HG02571 (cell line): ENCODE results near the gene GOLGA6L10.
"Not testable (repeated sequence)": the region's sequence is repeated elsewhere in the genome, so short reads cannot be mapped to it uniquely, and the experiment has no call there.

ENCODE experiments used
- ATAC-seq: cut with Tn5 transposase; IDR thresholded peaks from one replicate; pipeline ENCODE4 v1.9.1; 2021; ENCODE audit warnings: mild to moderate bottlenecking, moderate library complexity; ENCODE audit not compliant: unreplicated experiment

The GOLGA6L10 gene

GRCh38 chr15:82349375-82349774, at the start of gene GOLGA6L10:
Gene GOLGA6L10, minus strand, starts transcription at chr15:82349475. Its CDS starts 100 bp downstream, at chr15:82349375.
- ATAC-seq: not testable (repeated sequence)

DNA sequence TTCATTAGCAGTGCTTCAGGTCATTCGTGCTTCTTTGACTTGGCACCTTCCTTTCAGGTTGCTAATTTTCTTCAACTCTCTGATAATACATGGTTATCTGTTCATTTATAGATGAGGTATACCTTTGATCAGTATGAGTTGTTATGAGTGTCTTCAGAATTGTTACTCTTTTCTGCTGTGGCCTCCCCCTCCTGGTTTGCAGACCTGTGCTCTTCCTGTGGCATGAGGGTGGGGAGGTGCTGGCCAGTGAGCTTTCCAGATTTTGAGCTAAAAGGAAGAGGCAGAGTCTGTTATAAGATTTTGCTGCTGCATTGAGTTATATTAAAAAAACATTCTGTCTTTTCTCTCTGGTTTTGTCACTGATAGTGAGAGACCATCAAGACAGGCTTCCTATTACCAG, 49.5 kb upstream of the GOLGA6L10 start:
- no peak for ATAC-seq

GRCh38 chr15:82397817-82398216, 48.5 kb upstream of the GOLGA6L10 start:
- ATAC-seq: no peak

GRCh38 chr15:82395788-82396187, 46.5 kb upstream of the GOLGA6L10 start:
- ATAC-seq: not testable (repeated sequence)

GRCh38 chr15:82393671-82394070, 44.4 kb upstream of the GOLGA6L10 start:
- ATAC-seq: no peak

GRCh38 chr15:82392077-82392476, 42.8 kb upstream of the GOLGA6L10 start:
- ATAC-seq: not testable (repeated sequence)

- not testable (repeated sequence) for ATAC-seq
These were observed 40.9 kb upstream of the GOLGA6L10 start for GRCh38 chr15:82390152-82390551.

DNA sequence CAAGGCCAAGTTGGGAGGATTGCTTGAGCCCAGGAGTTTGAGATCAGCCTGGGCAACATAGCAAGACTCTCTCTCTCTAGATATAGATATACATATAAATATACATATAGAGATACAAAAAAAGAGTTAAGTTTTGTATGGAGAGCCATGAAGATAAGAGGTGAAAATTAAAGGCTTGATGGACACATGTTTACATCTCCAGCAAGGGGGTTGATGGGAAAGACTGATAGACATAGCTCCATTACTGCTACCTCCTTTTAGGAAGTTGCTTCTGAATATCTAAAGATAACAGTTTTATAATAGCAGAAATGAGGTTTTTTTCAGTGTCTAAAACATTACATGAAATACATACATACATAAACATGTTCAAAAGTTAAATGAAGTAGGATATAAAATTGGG, 37.9 kb upstream of the GOLGA6L10 start:
- not testable (repeated sequence) for ATAC-seq

- ATAC-seq: not testable (repeated sequence)
These were observed 32.2 kb upstream of the GOLGA6L10 start for GRCh38 chr15:82381330-82381955.

- ATAC-seq: not testable (repeated sequence)
These were observed 30.3 kb upstream of the GOLGA6L10 start for GRCh38 chr15:82379552-82379951.

DNA sequence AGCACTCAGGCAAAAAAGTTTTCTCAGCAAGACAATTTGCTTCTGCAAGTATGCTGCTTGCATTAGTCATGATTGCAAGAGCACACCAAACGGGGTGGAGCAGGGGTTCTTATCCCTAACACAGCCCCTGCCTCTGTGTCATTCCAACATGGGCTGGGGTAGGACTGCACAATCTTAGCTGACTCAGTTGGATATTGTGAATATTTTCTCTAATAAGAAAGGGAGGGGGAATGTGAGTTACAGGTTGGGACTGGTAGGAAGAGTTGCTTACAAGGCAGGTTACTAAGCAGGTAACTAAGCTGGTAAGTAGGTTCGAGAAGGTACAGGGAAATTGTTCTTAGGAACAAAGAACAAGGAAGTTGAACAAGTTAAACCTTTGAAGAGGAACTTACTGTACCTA, 24.4 kb upstream of the GOLGA6L10 start:
- not testable (repeated sequence) for ATAC-seq

DNA sequence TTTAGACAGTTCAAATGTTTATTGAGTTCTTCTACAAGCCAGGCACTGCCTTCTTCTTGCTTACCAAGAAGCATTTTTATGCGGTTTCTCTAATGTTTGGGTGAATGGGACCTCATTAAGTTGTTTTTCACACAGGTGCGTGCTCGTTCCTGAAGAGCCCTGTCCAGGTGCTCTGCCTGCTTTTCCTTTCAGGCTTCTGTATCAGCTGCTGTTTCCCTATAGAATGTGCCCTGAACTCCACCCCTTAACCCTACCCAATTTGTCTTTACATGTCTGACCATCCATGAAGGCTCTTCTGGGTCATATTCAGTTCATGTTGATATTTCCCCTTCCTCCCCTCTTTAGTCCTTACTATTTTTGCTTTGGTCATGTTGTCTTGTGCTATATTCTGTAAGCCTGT, 22.4 kb upstream of the GOLGA6L10 start:
- ATAC-seq: no peak

GRCh38 chr15:82367790-82368189, 18.5 kb upstream of the GOLGA6L10 start:
- ATAC-seq: not testable (repeated sequence)

DNA sequence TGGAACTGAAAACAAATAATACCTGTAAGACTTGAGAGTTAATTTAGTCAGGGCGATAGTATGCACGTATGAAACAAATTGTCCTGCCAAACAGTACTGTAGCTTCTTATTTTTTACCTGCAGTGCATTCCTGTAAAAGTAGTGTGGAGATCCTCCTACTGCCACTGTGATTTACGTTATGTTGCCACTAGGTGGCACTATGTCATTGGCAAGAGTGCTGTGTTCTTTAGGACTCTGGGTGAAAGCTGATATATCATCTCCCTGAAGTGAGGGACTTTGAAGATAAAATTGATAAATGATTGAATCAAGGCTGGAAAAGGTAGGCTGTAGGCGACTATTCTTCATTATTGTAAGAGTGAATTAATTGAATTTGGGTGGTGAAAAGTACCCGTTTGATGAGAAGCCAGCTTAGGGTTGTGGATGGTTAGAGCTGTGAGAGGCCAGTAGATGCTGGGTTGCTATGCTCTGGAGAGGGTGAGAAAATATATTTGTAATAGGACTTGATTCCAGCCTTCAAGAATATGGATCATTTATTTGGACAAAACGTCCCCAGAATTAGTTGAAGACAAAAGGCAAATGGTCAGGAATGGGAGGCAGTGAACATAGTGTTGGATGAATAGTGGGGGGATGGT, 16.5 kb upstream of the GOLGA6L10 start:
- peak; percentile 70 for ATAC-seq

DNA sequence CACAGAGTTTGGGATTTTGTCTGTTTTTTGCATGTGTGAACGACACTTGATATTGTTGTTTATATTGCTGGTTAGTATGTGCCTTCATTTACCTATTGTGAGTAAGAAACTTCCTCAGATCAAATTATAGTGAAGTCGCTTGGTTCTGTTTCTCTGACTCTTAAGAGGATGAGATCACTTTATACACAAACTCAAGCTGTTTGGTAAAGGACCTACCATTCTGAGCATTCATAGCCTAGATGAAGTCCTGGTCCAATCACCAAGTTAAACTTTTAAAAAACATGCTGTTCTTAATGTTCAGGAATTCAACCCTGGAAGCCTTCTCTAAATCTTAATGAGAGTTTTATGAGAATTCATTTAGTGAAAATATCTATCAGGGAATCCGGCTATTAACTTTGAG, 15.3 kb upstream of the GOLGA6L10 start:
- not testable (repeated sequence) for ATAC-seq

GRCh38 chr15:82362790-82363189, 13.5 kb upstream of the GOLGA6L10 start:
- not testable (repeated sequence) for ATAC-seq

- ATAC-seq: not testable (repeated sequence)
These were observed 11.3 kb upstream of the GOLGA6L10 start for GRCh38 chr15:82360618-82361017.

DNA sequence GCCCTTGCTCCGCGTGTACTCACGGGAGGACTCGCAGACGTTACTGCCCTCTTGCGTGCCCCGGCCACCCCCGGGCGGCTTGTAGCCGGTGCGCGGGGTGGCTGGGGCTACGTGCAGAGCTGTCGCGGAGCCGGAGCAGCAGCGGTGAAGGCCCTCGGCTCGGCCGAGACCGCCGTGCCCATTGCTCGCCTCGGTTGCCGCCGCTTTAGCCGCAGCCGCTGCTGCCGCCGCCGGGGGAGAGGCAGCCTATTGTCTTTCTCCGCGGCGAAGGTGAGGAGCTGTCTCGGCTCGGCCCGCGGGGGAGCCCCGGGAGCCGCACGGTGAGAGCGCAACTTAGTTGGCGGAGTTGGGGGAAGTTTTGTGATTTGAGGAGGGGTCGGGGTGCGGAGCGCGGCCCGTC, 5.8 kb upstream of the GOLGA6L10 start:
- not testable (repeated sequence) for ATAC-seq

DNA sequence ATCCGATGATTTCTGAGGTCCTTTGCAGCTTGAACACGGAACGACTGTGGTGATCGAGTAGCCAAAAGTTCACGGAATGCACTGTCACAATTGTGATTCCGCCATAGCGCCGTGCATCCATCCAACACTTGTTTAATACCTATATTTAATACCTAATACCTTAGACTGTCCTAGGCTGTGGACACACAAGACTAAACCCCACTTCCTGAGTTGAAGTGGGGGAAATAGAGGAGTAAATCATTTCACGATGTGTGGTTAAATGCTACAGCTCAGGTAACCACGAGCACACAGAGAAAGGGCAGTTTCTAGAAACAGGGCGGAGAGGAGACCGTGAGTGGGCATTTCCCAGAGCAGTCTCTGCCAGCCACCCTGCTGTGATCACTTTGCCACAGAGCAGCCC, 5.3 kb upstream of the GOLGA6L10 start:
- not testable (repeated sequence) for ATAC-seq

DNA sequence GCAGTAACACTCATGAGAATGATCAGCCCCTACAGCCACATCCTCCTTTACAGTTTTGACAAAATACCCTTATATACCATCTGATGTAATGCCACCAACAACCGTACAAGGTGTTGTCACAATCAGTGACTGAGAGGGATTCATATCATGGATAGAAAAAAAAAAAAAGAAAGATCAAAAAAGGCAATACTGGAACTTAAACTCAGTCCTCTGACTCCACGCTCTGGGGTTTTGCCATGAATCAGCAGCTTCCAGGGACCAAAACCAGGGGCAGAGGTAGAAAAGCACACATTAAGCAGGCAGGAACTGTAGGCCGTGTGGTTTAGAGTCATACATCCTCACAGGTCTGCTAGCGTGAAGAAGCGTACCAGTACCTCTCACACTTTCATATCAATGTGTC, 1.6 kb downstream of the GOLGA6L10 start:
- not testable (repeated sequence) for ATAC-seq

DNA sequence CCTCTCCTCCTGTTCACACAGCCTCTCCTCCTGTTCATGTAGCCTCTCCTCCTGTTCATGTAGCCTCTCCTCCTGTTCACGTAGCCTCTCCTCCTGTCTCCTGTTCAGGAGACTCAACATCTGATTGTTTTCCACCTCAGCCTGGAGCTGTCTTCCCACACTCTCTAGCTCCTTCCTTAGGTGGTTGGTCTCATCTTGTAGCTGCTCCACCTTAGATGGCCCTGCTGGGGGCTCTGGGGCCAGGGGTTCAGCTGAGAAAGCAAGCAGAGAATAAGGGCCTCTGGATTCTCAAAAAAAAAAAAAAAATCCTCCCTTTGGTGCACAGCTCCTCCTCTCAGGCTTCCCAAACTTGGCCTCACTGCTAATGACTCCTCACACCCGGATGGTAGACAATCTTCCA, 4.1 kb downstream of the GOLGA6L10 start:
- not testable (repeated sequence) for ATAC-seq

DNA sequence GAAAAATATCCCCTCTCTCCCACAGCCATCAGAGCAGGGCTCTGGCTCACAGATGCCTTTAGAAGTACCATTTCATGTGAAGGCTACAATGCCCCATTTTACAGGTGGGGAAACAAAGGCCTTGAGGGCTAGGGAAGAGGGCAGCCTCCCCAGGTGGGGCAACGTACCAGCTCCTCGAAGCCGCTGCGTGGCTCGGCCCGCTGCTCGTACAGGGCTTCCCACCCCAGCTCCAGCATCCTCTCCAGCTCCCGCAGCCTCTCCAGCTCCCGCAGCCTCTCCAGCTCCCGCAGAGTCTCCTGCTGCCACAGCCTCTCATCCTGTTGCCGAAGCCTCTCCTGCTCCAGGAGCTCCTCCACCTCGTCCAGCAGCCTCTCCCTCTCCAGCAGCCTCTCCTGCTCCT, 4.9 kb downstream of the GOLGA6L10 start:
- not testable (repeated sequence) for ATAC-seq
